Loucy (cell line): ENCODE measurements around the gene TCEAL5.

ENCODE experiments used
- CTCF ChIP-seq: fragments of 200-600 bp; sonication (generic); conservative IDR thresholded peaks from 2 replicates; pipeline ENCODE4 v1.5.1; 2014; ENCODE audit warnings: mild to moderate bottlenecking, antibody characterized with exemption, low read length
- EZH2phosphoT487 ChIP-seq: fragments of 200-600 bp; IDR thresholded peaks from 2 replicates; pipeline ENCODE4 v1.6.1; 2018; ENCODE audit warnings: antibody characterized with exemption, mild to moderate bottlenecking, moderate library complexity, borderline replicate concordance

- TF ChIP-seq CTCF (peak; percentile 59), EZH2phosphoT487 (no peak)
Measured at GRCh38 chrX:103248553-103248952, 28.0 kb downstream of the TCEAL5 start.
